CD4-positive, alpha-beta memory T cell (primary cell): ENCODE results near the gene KLC1. TPM values are rescaled to one million over a fixed set of nuclear protein-coding genes. Genes with fewer than 3 reads are reported as not detected.
A peak's percentile ranks its signal among the peaks of the same experiment; 100 is the strongest.

Experiments used
- CTCF ChIA-PET: fragments of 350-600 bp; sonication (Branson Sonifier 250); formaldehyde crosslinking; loops from one replicate; lab custom pipeline; 2021; ENCODE audit warnings: inconsistent platforms; ENCODE audit not compliant: partially characterized antibody; lab: Charles Lee
- POLR2A ChIA-PET: fragments of 350-600 bp; sonication (Branson Sonifier 250); formaldehyde crosslinking; loops from one replicate; lab custom pipeline; 2021; ENCODE audit not compliant: partially characterized antibody; lab: Charles Lee
- DNase-seq, 5 donors: peaks; one replicate each; pipeline versions ENCODE4 v3.0.0 to v3.0.0-alpha.2; 2020 to 2022; ENCODE audit warnings: mixed read lengths in 1 of 5
- H3K27ac ChIP-seq: one replicate; pipeline ENCODE4 v1.7.0; 2013; ENCODE audit warnings: low read depth, low read length
- H3K27me3 ChIP-seq: 2 replicates; pipeline ENCODE4 v1.7.0; 2013; ENCODE audit warnings: mild to moderate bottlenecking, low read length, moderate library complexity; ENCODE audit not compliant: insufficient read depth
- H3K36me3 ChIP-seq: 2 replicates; pipeline ENCODE4 v1.7.0; 2013; ENCODE audit warnings: mild to moderate bottlenecking, low read length, moderate library complexity; ENCODE audit not compliant: insufficient read depth
- H3K4me1 ChIP-seq: 2 replicates; pipeline ENCODE4 v1.7.0; 2013; ENCODE audit warnings: mild to moderate bottlenecking, low read length, moderate library complexity; ENCODE audit not compliant: insufficient read depth
- H3K4me3 ChIP-seq, 2 donors: one replicate each; pipeline ENCODE4 v1.7.0; 2013; ENCODE audit warnings: low read length in 2 of 2, mild to moderate bottlenecking in 1 of 2
- H3K9me3 ChIP-seq, 2 donors: one replicate each; pipeline ENCODE4 v1.7.0; 2013; ENCODE audit warnings: low read length in 2 of 2, control low read depth in 1 of 2; ENCODE audit not compliant: control insufficient read depth in 1 of 2
- H3K27ac Mint-ChIP-seq, 7 donors: one replicate each; pipeline ENCODE4 v1.8.0; 2020 to 2021; ENCODE audit warnings: mixed read lengths in 7 of 7, mild to moderate bottlenecking in 6 of 7, inconsistent platforms in 3 of 7, moderate library complexity in 3 of 7
- H3K27me3 Mint-ChIP-seq, 2 donors: one replicate each; pipeline ENCODE4 v1.8.0; 2020 to 2021; ENCODE audit warnings: mixed read lengths in 2 of 2
- H3K36me3 Mint-ChIP-seq, 2 donors: one replicate each; pipeline ENCODE4 v1.8.0; 2020 to 2021; ENCODE audit warnings: mixed read lengths in 2 of 2, inconsistent platforms in 1 of 2, mild to moderate bottlenecking in 1 of 2
- H3K4me1 Mint-ChIP-seq, 4 donors: one replicate each; pipeline ENCODE4 v1.8.0; 2020 to 2021; ENCODE audit warnings: mixed read lengths in 4 of 4, mild to moderate bottlenecking in 1 of 4
- H3K4me3 Mint-ChIP-seq, 8 donors: one replicate each; pipeline ENCODE4 v1.8.0; 2020 to 2021; ENCODE audit warnings: mixed read lengths in 8 of 8, mild to moderate bottlenecking in 7 of 8, moderate library complexity in 6 of 8, inconsistent platforms in 3 of 8
- H3K9me3 Mint-ChIP-seq, 8 donors: one replicate each; pipeline ENCODE4 v1.8.0; 2020 to 2021; ENCODE audit warnings: mixed read lengths in 8 of 8, mild to moderate bottlenecking in 5 of 8, inconsistent platforms in 3 of 8, moderate library complexity in 1 of 8
- intact Hi-C: fragments of 100-400 bp; cut with micrococcal nuclease; formaldehyde crosslinking; loops from one replicate; pipeline ENCODE4 v1.15.1; 2023
- polyA plus RNA-seq, 2 donors: library from polyadenylated mRNA; unstranded; fragments of 300-500 nt; fragmentation: Illumina TruSeq; gene quantifications; one replicate each; pipeline ENCODE4 v1.2.3, GENCODE V29; 2021
- total RNA-seq, 2 experiments: library from RNA; stranded (reverse); gene quantifications; one replicate each; pipeline ENCODE4 v1.2.3, GENCODE V29; 2021

Gene KLC1
- total and polyA plus RNA-seq, 4 experiments from 2014 or later = 31.8 to 278 (median 165) TPM

GRCh38 chr14:103702497-103703432 is 73.8 kb downstream of the KLC1 start:
- Histone ChIP-seq H3K27me3 (no peaks in the 10 kb centered on the region), H3K9me3 (no peaks in the 10 kb centered on the region), H3K36me3 (peaks cover 12% of the 10 kb centered on the region), H3K27ac (no peak overlapping the region), H3K4me3 (no peak overlapping the region), H3K4me1 (no peaks in the 10 kb centered on the region)
- Mint-ChIP-seq H3K36me3 (peaks cover 14 to 40% of the 10 kb centered on the region in 2 donors), H3K9me3 (peaks cover 0 to 3% (median 0%) of the 10 kb centered on the region in 8 donors), H3K4me1 (peaks cover 0 to 2% (median 0%) of the 10 kb centered on the region in 4 donors), H3K4me3 (no peak overlapping the region), H3K27me3 (no peaks in the 10 kb centered on the region), H3K27ac (peak overlapping the region in 2 of 7 donors; percentile 64 to 65)
- no peak for DNase-seq
- ChIA-PET CTCF (no interaction called here), POLR2A (interaction anchor here (0.9 kb wide), 1 partner anchor 12 kb away, joined by 3 read pairs; the partner anchor contains the start of gene XRCC3)
- intact Hi-C loops = no loop called here

- no peaks in the 10 kb centered on the region for H3K4me1 ChIP-seq
- peaks cover 12% of the 10 kb centered on the region for H3K36me3 ChIP-seq
- no peak overlapping the region for H3K4me3 Mint-ChIP-seq
- peaks cover 14 to 38% of the 10 kb centered on the region in 2 donors for H3K36me3 Mint-ChIP-seq
- no peaks in the 10 kb centered on the region for H3K27me3 Mint-ChIP-seq
- no peak overlapping the region for H3K27ac ChIP-seq
- intact Hi-C loops = no loop called here
- no peak overlapping the region for H3K4me3 ChIP-seq
- no peaks in the 10 kb centered on the region for H3K27me3 ChIP-seq
- H3K9me3 ChIP-seq = no peaks in the 10 kb centered on the region
- H3K27ac Mint-ChIP-seq = peak overlapping the region in 3 of 7 donors; percentile 0 to 85 (median 65)
- CTCF ChIA-PET = no interaction called here
- peaks cover 0 to 4% (median 0%) of the 10 kb centered on the region in 8 donors for H3K9me3 Mint-ChIP-seq
- POLR2A ChIA-PET = interaction anchor here (1.1 to 1.3 kb wide), 2 partner anchors 10 to 14 kb away, joined by 4 to 5 read pairs; no protein-coding TSS in a partner anchor
- H3K4me1 Mint-ChIP-seq = peaks cover 0 to 2% (median 0%) of the 10 kb centered on the region in 4 donors
- no peak for DNase-seq
These were observed 74.7 kb downstream of the KLC1 start for GRCh38 chr14:103703433-103704385.

DNA sequence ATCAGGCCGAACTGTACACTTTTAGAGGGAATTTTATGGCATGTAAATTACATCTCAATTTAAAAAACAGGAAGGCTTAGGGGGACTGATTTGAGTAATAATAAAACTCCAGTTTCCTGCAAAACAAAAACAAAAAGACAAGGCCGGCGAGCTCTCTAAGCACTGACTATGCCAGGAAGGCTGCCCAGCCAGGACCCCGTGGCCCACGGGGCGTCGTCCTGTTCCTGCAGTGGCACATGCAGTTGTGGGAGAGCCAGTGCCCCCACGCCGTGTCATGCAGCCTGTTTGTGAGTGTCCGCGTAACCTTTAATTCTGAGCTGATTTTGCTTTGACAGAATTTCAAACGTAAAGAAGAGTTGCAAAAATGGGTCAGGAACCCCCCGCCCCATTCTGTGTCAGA is 75.7 kb downstream of the KLC1 start:
- ChIA-PET POLR2A (interaction anchor here (0.6 to 1.3 kb wide), 3 partner anchors 9 to 196 kb away, joined by 3 to 5 read pairs (median 4); no protein-coding TSS in a partner anchor), CTCF (no interaction called here)
- no peaks in the 10 kb centered on the region for H3K27me3 ChIP-seq
- Mint-ChIP-seq H3K27ac (peak overlapping the region in 1 of 7 donors; percentile 79), H3K9me3 (peaks cover 0 to 6% (median 0%) of the 10 kb centered on the region in 8 donors), H3K4me3 (no peak overlapping the region), H3K36me3 (peaks cover 14 to 32% of the 10 kb centered on the region in 2 donors), H3K4me1 (peaks cover 0 to 2% (median 0%) of the 10 kb centered on the region in 4 donors), H3K27me3 (no peaks in the 10 kb centered on the region)
- no peak overlapping the region for H3K4me3 ChIP-seq
- no peak overlapping the region for H3K27ac ChIP-seq
- intact Hi-C loops = no loop called here
- no peaks in the 10 kb centered on the region for H3K9me3 ChIP-seq
- peaks cover 4% of the 10 kb centered on the region for H3K36me3 ChIP-seq
- no peaks in the 10 kb centered on the region for H3K4me1 ChIP-seq
- no peak for DNase-seq

DNA sequence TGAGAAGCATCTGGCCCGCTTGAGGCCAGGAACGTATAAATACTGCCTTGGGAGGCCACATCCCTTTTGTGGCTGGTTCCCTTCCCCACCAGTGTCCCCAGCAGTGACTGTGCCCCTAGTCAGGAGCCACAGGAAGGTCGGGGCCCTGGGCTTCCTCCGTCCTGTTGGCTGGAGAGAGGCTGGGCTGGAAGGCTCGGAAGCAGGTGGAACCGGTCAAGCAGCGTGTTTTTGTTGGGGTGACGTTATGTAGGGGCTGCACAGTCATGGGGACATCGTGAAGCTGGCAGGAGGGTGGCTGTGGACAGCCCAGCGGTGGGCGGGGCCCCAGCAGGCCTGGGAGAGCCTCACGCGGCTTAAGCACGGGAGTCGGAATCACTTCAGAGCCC is 76.1 kb downstream of the KLC1 start:
- Histone ChIP-seq H3K4me3 (no peak overlapping the region), H3K27ac (no peak overlapping the region), H3K27me3 (no peaks in the 10 kb centered on the region), H3K36me3 (peaks cover 3% of the 10 kb centered on the region), H3K9me3 (no peaks in the 10 kb centered on the region), H3K4me1 (no peaks in the 10 kb centered on the region)
- Mint-ChIP-seq H3K4me3 (no peak overlapping the region), H3K4me1 (peaks cover 0 to 2% (median 0%) of the 10 kb centered on the region in 4 donors), H3K27ac (peak overlapping the region in 1 of 7 donors; percentile 3), H3K9me3 (peaks cover 0 to 6% (median 0%) of the 10 kb centered on the region in 8 donors), H3K36me3 (peaks cover 14 to 30% of the 10 kb centered on the region in 2 donors), H3K27me3 (no peaks in the 10 kb centered on the region)
- intact Hi-C loops = no loop called here
- ChIA-PET POLR2A (interaction anchor here (0.6 to 1.3 kb wide), 2 partner anchors 9 to 196 kb away, joined by 3 to 4 read pairs; no protein-coding TSS in a partner anchor), CTCF (no interaction called here)
- no peak for DNase-seq

DNA sequence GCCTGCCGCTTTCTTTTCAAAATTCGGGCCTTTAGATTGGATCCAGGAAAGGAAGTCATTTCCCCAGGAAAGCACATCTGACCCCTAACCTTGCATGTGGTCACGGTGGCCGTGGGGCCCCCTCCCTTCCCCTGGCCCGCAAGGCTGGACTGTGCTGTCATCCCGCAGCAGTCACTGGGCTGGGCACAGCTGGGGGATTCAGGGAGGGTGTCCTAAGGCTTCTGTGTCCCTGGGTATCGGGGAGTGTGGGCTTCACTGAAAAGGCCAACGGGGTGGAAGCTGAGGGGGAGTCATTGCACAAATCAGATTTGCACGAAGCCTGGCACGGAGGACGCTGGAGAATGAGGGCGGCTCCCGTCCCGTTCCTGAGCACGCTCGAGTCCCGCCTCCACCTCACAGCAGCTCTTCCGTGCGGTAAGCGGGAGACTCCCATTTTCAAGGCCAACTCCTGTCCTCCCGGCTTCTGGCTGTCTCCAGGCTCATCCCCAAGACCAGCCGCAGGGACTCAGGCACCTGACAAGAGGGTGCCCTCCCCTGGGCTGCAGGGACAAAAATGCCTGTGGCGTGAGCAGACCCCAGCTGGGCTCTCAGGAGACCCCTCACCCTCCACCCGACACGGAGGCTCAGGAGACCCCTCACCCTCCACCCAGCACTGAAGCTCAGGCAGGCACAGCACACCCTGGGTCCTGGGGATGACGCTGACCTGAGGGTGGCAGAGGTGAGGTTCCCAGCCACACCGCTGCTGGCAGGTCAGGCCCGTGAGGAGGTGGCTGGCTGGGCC is 76.7 kb downstream of the KLC1 start:
- H3K36me3 ChIP-seq = peaks cover 1% of the 10 kb centered on the region
- peaks cover 0 to 7% (median 0%) of the 10 kb centered on the region in 8 donors for H3K9me3 Mint-ChIP-seq

GRCh38 chr14:103706551-103707328 is 77.7 kb downstream of the KLC1 start:
- Histone ChIP-seq H3K27me3 (no peaks in the 10 kb centered on the region), H3K4me3 (no peak overlapping the region), H3K9me3 (no peaks in the 10 kb centered on the region), H3K4me1 (no peaks in the 10 kb centered on the region), H3K36me3 (no peaks in the 10 kb centered on the region), H3K27ac (no peak overlapping the region)
- Mint-ChIP-seq H3K9me3 (peaks cover 0 to 8% (median 0%) of the 10 kb centered on the region in 8 donors), H3K4me3 (no peak overlapping the region), H3K4me1 (peaks cover 2 to 8% (median 4%) of the 10 kb centered on the region in 4 donors), H3K27me3 (no peaks in the 10 kb centered on the region), H3K27ac (no peak overlapping the region), H3K36me3 (peaks cover 14 to 27% of the 10 kb centered on the region in 2 donors)
- POLR2A ChIA-PET = interaction anchor here (1.0 to 1.4 kb wide), 3 partner anchors 9 to 186 kb away, joined by 3 to 4 read pairs (median 4); partner anchors contain the start of genes XRCC3 and ZFYVE21
- intact Hi-C loops = no loop called here
- CTCF ChIA-PET = no interaction called here
- DNase-seq = no peak

More for the DNA sequence above, 76.7 kb downstream of the KLC1 start:
- Histone ChIP-seq H3K9me3 (no peaks in the 10 kb centered on the region), H3K27ac (no peak overlapping the region), H3K4me1 (no peaks in the 10 kb centered on the region), H3K4me3 (no peak overlapping the region), H3K27me3 (no peaks in the 10 kb centered on the region)
- CTCF ChIA-PET = no interaction called here
- peak in 1 of 5 donors; percentile 27 for DNase-seq
- POLR2A ChIA-PET = interaction anchor here (0.6 to 1.4 kb wide), 4 partner anchors 10 to 197 kb away, joined by 3 to 4 read pairs (median 4); partner anchors contain the start of genes XRCC3 and ZFYVE21
- peaks cover under 1 to 2% (median under 1%) of the 10 kb centered on the region in 4 donors for H3K4me1 Mint-ChIP-seq
- peak overlapping the region in 2 of 7 donors; percentile 41 to 78 for H3K27ac Mint-ChIP-seq
- intact Hi-C loops = no loop called here
- peaks cover 14 to 30% of the 10 kb centered on the region in 2 donors for H3K36me3 Mint-ChIP-seq
- H3K4me3 Mint-ChIP-seq = no peak overlapping the region
- H3K27me3 Mint-ChIP-seq = no peaks in the 10 kb centered on the region
